HG03457 (cell line): ENCODE measurements around the gene ANKRD27.

Experiments used
- ATAC-seq: cut with Tn5 transposase; IDR thresholded peaks from one replicate; pipeline ENCODE4 v1.9.1; 2021; ENCODE audit warnings: moderate number of reproducible peaks; ENCODE audit not compliant: unreplicated experiment

Gene ANKRD27

GRCh38 chr19:32691291-32691951 is 16.4 kb upstream of the ANKRD27 start, which contains the start of gene NUDT19:
TSS of gene NUDT19 (plus strand) at chr19:32691821. CDS start at chr19:32691961, 140 bp downstream.
- peak; percentile 85 for ATAC-seq

- ATAC-seq, result no peak
Observed at GRCh38 chr19:32688311-32688710, 13.3 kb upstream of the ANKRD27 start.

GRCh38 chr19:32687681-32688080 is 12.7 kb upstream of the ANKRD27 start:
- ATAC-seq, result no peak

GRCh38 chr19:32686847-32687475 is 12.0 kb upstream of the ANKRD27 start:
- ATAC-seq, result no peak

GRCh38 chr19:32682317-32682716 is 7.3 kb upstream of the ANKRD27 start:
- no peak for ATAC-seq

GRCh38 chr19:32680986-32681385 is 6.0 kb upstream of the ANKRD27 start:
- ATAC-seq, result no peak

GRCh38 chr19:32677657-32678056 is 2.7 kb upstream of the ANKRD27 start:
- ATAC-seq, result no peak

- no peak for ATAC-seq
Observed at GRCh38 chr19:32676895-32677359, 1.9 kb upstream of the ANKRD27 start.

- no peak for ATAC-seq
Observed at GRCh38 chr19:32676186-32676894, 1.4 kb upstream of the ANKRD27 start.

GRCh38 chr19:32675720-32676185 is 773 bp upstream of the ANKRD27 start, which contains the start of gene RGS9BP:
TSS of gene RGS9BP (plus strand) at chr19:32675848. CDS start at chr19:32676264, 416 bp downstream.
- no peak for ATAC-seq

GRCh38 chr19:32674153-32674930 is 638 bp downstream of the ANKRD27 start:
- ATAC-seq, result no peak

GRCh38 chr19:32673573-32673972 is 1.4 kb downstream of the ANKRD27 start:
- no peak for ATAC-seq

GRCh38 chr19:32672841-32673240 is 2.1 kb downstream of the ANKRD27 start:
- no peak for ATAC-seq

- ATAC-seq, result no peak
Observed at GRCh38 chr19:32671883-32672593, 2.9 kb downstream of the ANKRD27 start.

GRCh38 chr19:32669310-32669709 is 5.7 kb downstream of the ANKRD27 start:
- ATAC-seq, result no peak

- no peak for ATAC-seq
Observed at GRCh38 chr19:32666084-32666483, 8.9 kb downstream of the ANKRD27 start.

- ATAC-seq, result no peak
Observed at GRCh38 chr19:32662186-32662585, 12.8 kb downstream of the ANKRD27 start.

- no peak for ATAC-seq
Observed at GRCh38 chr19:32661318-32661717, 13.7 kb downstream of the ANKRD27 start.

GRCh38 chr19:32658527-32658926 is 16.5 kb downstream of the ANKRD27 start:
- ATAC-seq, result no peak

GRCh38 chr19:32658075-32658474 is 16.9 kb downstream of the ANKRD27 start:
- no peak for ATAC-seq
